HG03139 (cell line): ENCODE data around the gene COMT.

Source experiments
- ATAC-seq: cut with Tn5 transposase; IDR thresholded peaks from one replicate; pipeline ENCODE4 v1.9.1; 2021; ENCODE audit not compliant: unreplicated experiment

Gene COMT

GRCh38 chr22:19968450-19968891 lies 26.9 kb downstream of the COMT start:
- no peak for ATAC-seq

- no peak for ATAC-seq
Measured at GRCh38 chr22:19969141-19969928, 27.8 kb downstream of the COMT start.

DNA sequence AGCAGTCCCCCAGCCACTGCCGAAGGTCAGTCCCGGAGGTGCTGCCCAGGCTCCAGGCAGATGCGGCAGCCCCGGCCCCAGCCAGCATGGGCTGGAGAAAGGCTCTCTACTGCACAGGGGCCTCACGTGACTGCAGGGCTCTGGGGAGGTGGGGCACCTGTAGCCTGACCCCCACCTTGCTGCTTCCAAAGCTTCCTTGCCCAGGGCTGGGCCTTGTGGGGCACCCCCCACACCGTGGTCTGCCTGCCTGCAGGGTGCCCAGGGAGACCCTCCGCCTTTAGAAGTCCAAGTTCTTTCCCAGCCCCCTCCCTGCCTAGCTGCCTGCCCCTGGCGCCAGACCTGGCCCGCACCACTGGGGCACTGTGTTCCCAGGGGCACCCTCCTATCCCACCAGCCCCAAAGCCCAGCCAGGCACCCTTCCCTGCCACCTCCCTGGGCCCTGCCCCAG lies 28.5 kb downstream of the COMT start:
- ATAC-seq: no peak

- ATAC-seq: no peak
Measured at GRCh38 chr22:19970479-19971275, 29.1 kb downstream of the COMT start.

DNA sequence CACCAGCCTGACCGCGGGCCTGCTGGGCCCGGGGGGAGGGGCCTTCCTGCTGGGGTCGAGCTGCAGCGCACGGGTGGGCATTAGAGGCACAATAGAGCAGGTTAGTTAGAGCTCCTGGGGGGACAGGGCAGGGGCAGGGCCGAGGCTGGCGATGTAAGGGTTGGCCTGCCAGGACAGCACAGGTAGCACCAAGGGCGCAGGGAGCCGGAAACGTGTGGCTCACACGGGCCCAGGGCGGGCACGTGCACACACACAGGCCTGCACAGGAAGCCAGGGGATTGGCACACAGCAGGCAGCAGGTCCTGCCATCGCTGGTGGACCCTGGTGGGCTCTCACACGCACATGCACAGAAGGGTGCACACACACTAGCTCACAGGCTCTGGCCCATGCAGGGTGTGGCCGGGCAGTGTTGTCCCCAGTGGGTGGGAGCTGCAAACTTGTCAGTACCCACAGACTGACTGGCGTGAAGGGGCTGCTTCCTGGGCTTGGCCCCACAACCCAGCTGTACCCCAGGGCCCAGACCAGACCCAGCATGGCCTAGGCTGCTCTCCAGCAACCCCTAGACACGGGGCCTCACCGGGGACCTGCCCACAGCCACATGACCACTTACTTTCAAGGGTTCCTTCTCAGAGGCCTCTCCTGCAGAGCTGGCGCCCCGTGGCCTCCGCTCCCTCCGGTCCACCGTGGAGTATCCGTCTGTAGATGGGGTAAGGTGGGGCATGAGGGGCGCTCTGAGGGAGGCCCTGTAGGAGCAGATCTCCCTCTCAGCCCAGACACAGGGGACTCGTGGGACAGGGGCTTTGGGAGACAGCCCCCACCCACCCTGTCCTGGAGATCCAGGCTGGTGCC lies 29.9 kb downstream of the COMT start:
- no peak for ATAC-seq

- ATAC-seq: no peak
Measured at GRCh38 chr22:19972251-19972650, 30.7 kb downstream of the COMT start.

GRCh38 chr22:19972652-19973550 lies 31.3 kb downstream of the COMT start:
- ATAC-seq: no peak

GRCh38 chr22:19973551-19974267 lies 32.1 kb downstream of the COMT start:
- no peak for ATAC-seq

- ATAC-seq: no peak
Measured at GRCh38 chr22:19974268-19974861, 32.8 kb downstream of the COMT start.

DNA sequence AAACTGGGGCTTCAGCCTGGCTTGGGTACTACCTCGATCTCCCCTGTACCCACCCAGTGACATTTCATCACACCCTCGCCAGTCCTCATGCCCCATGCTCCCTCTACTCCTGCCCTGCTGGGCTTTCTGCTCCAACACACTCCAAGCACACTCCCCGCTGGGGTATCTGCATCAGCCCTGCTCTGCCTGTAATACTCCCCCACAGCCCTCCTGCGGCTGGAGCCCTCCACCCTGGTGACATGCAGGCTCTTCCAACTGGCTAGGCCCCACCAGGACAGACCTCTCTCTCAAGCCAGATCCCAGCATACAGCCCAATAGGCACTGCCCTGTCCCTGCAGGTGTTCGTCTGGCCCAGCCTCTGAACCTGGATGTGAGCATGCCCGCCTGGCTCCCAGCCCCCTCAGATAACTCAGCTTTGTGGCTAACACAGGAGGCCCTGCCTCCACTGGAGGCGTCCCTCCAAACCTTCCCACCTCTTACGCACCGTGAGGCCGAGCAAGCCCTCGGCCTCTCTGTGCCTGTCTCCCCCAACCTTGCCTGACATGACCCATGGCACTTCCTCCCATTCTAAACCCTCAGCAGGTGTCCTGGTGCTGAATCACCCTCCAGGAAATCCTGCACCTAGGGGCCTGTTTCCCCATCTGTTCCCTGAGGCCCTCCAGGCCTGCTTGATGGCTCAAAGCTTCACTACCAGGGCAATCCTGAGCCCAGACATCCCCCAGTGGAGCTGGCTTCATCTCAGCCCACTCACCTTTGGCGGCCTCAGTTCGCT lies 33.5 kb downstream of the COMT start:
- ATAC-seq: no peak

DNA sequence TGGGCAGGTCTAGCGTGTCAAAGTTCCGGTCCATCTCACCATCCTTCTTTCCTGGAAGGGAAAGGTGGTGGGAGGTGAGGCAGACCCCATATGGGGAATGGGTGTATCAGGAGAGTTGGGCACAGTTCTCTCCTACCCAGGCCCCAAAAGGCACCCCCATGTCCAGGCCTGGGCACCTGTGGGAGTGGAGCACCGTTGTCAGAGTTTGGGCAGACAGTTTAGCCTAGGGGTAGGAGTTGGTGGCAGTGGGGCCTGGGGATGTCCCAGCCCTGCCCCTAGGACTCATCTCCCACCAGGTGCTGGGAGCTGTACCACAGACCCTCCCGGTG lies 34.1 kb downstream of the COMT start:
- no peak for ATAC-seq

GRCh38 chr22:19976671-19977070 lies 35.1 kb downstream of the COMT start:
- ATAC-seq: no peak

- ATAC-seq: no peak
Measured at GRCh38 chr22:19977296-19978243, 36.0 kb downstream of the COMT start.

GRCh38 chr22:19978748-19979147 lies 37.2 kb downstream of the COMT start:
- ATAC-seq: no peak

GRCh38 chr22:19979712-19980493 lies 38.3 kb downstream of the COMT start:
- no peak for ATAC-seq

DNA sequence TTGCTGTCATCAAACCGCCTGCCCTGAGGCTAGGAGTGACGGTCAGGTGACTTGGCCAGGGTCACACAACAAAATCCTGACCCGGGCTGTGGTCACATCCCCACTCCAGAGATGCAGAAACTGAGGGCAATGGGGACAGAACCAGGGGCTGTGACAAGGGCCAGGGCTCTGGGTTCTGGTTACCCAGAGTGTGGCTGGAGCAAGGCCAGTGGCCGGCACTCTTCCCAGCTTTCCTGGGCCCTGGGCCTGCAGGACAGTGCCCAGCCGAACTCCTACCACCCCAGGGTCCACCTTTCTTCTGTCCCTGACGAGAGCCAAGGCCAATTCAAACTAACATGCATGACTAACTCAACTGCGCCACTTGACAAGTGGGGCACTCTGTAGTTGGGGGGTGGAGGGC lies 39.2 kb downstream of the COMT start:
- no peak for ATAC-seq
